Measurements from ENCODE around the gene WHAMM. TPM values are rescaled to one million over a fixed set of nuclear protein-coding genes. Genes with fewer than 3 reads are reported as not detected.
A peak's percentile ranks its signal among the peaks of the same experiment; 100 is the strongest.
"Not testable (repeated sequence)": the region's sequence is repeated elsewhere in the genome, so short reads cannot be mapped to it uniquely, and the experiment has no call there.

WHAMM gene
- total RNA-seq, 1 experiment from 2014 or later: 1.0 TPM

GRCh38 chr15:82810890-82811426 is 1.5 kb downstream of the WHAMM start:
- Histone ChIP-seq H3K36me3 (replicated peaks; ENCODE audit: control insufficient read depth, insufficient read depth, low read length) (no peaks in the 10 kb centered on the region; the same call in 1 of the 2 replicates), H3K4me3 (ENCODE audit: insufficient read depth, low read depth, low read length) (peak overlapping the region; percentile 90)
- DNase-seq: no peak

GRCh38 chr15:82812994-82813393 is 3.6 kb downstream of the WHAMM start:
- Histone ChIP-seq H3K27me3 (ENCODE audit: control insufficient read depth, insufficient read depth, low read length) (no peaks in the 10 kb centered on the region), H3K36me3 (replicated peaks; ENCODE audit: control insufficient read depth, insufficient read depth, low read length) (no peaks in the 10 kb centered on the region; the same call in 1 of the 2 replicates), H3K4me3 (ENCODE audit: insufficient read depth, low read depth, low read length) (no peak overlapping the region)
- DNase-seq: no peak

More at GRCh38 chr15:82810890-82811426, 1.5 kb downstream of the WHAMM start:
- H3K27me3 ChIP-seq (ENCODE audit: control insufficient read depth, insufficient read depth, low read length): no peaks in the 10 kb centered on the region

GRCh38 chr15:82820128-82820527 is 10.7 kb downstream of the WHAMM start:
- no peak for DNase-seq
- H3K36me3 ChIP-seq (replicated peaks; ENCODE audit: control insufficient read depth, insufficient read depth, low read length): peaks cover 4% of the 10 kb centered on the region
- H3K27me3 ChIP-seq (ENCODE audit: control insufficient read depth, insufficient read depth, low read length): no peaks in the 10 kb centered on the region
- no peak overlapping the region for H3K4me3 ChIP-seq (ENCODE audit: insufficient read depth, low read depth, low read length)

GRCh38 chr15:82821396-82821795 is 12.0 kb downstream of the WHAMM start:
- not testable (repeated sequence) for H3K4me3 ChIP-seq (ENCODE audit: insufficient read depth, low read depth, low read length); H3K36me3 ChIP-seq (replicated peaks; ENCODE audit: control insufficient read depth, insufficient read depth, low read length); H3K27me3 ChIP-seq (ENCODE audit: control insufficient read depth, insufficient read depth, low read length); DNase-seq

DNA sequence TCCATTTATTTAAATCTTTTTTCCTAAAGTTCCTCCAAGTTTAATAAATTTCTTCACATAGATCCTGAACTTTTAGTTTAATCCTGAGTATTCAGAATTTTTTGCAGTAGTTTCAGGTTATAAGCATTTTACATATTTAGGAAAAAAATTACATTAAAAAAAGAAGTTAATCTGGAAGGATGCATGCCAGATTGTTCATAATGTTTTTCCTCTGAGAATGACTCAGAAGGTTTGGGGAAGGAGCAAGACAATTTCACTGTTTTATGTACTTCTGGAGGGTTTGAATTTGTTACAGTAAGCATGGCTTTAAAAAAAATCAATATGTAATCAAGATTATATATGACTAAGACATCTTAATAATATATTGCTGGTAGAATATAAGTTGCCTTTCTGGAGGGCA is 12.4 kb downstream of the WHAMM start:
- not testable (repeated sequence) for H3K27me3 ChIP-seq (ENCODE audit: control insufficient read depth, insufficient read depth, low read length); H3K36me3 ChIP-seq (replicated peaks; ENCODE audit: control insufficient read depth, insufficient read depth, low read length); DNase-seq; H3K4me3 ChIP-seq (ENCODE audit: insufficient read depth, low read depth, low read length)

DNA sequence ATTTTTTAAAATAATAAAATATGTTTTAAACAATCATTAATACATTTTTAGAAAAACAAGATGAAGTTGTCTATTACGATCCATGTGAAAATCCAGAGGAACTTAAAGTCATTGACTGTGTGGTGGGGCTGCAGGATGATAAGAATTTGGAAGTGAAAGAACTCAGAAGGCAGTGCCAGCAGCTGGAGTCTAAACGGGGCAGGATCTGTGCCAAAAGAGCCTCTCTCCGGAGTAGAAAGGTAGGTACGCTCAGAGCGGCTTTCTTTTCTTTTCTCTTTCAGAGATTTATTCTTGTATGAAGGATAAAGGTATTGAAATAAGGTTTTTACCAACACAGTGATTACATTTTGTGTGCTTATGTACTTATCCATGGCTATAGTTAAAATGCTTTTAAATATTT is 13.6 kb downstream of the WHAMM start:
- Histone ChIP-seq H3K27me3 (ENCODE audit: control insufficient read depth, insufficient read depth, low read length) (no peaks in the 10 kb centered on the region), H3K36me3 (replicated peaks; ENCODE audit: control insufficient read depth, insufficient read depth, low read length) (peaks cover 4% of the 10 kb centered on the region), H3K4me3 (ENCODE audit: insufficient read depth, low read depth, low read length) (no peak overlapping the region)
- no peak for DNase-seq

DNA sequence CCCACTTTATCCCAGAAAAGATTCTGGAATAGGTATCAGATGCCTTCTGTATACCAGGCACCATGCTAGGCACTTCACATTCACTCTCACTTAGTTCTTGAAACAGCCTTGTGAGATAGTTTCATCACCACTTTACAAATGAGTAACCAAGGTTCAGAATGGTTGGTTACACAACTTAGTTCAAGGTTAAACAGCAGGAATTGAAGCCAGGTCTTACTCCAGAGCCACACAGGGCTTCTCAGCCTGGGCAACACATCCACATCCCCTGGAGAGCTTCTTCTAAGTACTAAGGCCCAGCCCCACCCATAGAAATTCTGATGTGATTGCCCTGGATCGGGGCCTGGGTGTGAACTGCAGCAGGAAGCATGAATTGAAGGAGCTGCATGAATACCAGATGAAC is 18.6 kb downstream of the WHAMM start:
- H3K27me3 ChIP-seq (ENCODE audit: control insufficient read depth, insufficient read depth, low read length): no peaks in the 10 kb centered on the region
- DNase-seq: no peak
- H3K4me3 ChIP-seq (ENCODE audit: insufficient read depth, low read depth, low read length): no peak overlapping the region
- H3K36me3 ChIP-seq (replicated peaks; ENCODE audit: control insufficient read depth, insufficient read depth, low read length): peaks cover 11% of the 10 kb centered on the region

- DNase-seq: peak; percentile 4
- Histone ChIP-seq H3K36me3 (replicated peaks; ENCODE audit: control insufficient read depth, insufficient read depth, low read length) (peaks cover 14% of the 10 kb centered on the region), H3K4me3 (ENCODE audit: insufficient read depth, low read depth, low read length) (no peak overlapping the region), H3K27me3 (ENCODE audit: control insufficient read depth, insufficient read depth, low read length) (no peaks in the 10 kb centered on the region)
Measured at GRCh38 chr15:82829234-82829633, 19.8 kb downstream of the WHAMM start.

DNA sequence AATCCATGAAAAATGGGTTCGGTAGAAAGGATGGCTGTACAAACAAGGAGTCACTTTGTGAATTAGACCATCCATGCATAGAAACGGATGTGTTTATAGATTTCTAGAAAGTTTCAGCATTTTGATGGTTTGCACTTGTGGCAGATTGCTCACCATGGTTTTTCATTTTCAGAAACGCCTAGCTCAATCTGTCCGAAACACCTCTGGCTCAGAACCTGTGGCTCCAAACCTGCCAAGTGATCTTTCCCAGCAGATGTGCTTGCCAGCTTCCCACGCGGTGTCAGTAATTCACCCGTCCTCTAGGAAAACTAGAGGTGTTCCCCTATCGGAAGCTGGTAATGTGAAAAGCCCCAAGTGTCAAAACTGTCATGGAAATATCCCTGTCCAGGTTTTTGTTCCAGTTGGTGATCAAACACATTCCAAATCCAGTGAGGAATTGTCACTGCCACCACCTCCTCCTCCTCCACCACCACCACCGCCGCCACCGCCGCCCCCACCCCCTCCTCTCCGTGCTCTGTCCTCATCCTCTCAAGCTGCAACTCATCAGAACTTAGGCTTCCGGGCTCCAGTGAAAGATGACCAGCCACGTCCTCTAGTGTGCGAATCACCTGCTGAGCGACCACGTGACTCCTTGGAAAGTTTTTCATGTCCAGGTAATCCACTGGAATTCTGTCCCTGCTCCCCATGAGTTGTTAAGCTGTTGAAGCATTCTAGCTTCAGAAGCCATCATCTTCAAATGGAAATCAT is 21.2 kb downstream of the WHAMM start:
- Histone ChIP-seq H3K27me3 (ENCODE audit: control insufficient read depth, insufficient read depth, low read length) (no peaks in the 10 kb centered on the region), H3K36me3 (replicated peaks; ENCODE audit: control insufficient read depth, insufficient read depth, low read length) (peaks cover 16% of the 10 kb centered on the region)
- peak; percentile 21 for DNase-seq

DNA sequence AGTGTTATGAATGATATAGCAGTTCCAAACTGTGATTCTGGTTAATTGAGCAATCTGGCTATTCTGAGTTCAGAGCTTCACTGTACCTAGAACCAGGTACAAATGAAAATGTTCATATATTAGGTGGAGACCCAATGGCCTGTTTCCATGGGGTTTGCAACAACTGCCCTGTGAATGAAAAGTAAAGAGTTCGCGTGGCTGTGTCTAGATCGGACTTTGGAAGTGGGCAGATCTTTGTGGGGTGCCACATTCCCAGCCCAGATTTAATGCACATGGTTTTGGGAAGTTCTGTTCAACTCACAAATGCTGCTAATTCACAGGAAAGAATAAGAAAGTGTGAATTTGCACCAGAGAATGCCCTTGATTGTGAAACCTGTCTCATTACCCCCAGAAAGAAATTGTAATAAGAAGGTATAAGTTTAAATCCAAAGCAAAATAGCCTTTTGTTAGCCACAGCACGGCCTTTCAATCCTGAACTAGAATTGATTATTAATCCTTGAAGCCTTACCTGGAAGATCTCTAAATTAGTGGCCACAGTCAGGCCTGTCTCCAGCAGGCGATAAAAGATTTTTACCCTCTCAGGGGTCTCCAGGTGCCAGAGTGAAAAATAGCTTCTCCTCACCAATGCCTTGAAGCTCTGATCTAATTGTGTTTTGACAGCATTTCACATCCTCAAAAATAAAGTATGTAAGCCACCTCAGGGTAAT is 22.6 kb downstream of the WHAMM start:
- Histone ChIP-seq H3K36me3 (replicated peaks; ENCODE audit: control insufficient read depth, insufficient read depth, low read length) (peaks cover 16% of the 10 kb centered on the region), H3K4me3 (ENCODE audit: insufficient read depth, low read depth, low read length) (no peak overlapping the region), H3K27me3 (ENCODE audit: control insufficient read depth, insufficient read depth, low read length) (no peaks in the 10 kb centered on the region)
- DNase-seq: peak; percentile 8

More for the DNA sequence above, 21.2 kb downstream of the WHAMM start:
- H3K4me3 ChIP-seq (ENCODE audit: insufficient read depth, low read depth, low read length): no peak overlapping the region

DNA sequence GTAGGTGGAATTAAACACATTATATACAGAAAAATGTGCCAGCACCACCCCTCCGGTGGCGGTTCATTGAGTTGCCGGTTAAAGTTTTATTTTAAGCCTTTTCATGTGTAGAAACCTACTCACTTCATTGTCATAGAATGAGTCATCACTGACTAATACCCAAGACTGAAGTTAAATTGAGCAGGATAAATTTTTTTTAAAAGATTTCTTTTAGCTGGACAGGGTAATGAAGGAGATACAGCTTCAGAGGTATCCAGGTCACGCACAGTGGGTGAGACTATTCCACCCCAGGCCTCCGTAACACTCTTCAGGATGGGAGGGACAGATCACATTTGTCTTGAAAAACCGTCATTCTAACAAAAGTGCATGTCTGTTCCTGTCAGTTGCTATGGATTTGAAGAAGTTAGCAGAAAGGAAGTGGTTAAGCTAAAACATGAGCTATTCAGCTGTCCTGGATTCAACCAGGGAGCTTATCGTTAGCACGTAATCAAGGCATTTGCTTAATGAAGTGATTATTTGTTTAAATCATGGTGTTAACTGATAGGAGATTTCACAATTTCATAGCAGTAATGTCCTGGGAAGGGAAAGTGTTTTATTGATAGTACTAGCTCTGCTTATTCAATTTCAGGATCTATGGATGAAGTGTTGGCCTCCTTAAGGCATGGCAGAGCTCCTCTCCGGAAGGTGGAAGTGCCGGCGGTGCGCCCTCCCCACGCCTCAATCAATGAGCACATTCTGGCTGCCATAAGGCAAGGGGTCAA is 23.4 kb downstream of the WHAMM start:
- no peaks in the 10 kb centered on the region for H3K27me3 ChIP-seq (ENCODE audit: control insufficient read depth, insufficient read depth, low read length)
- peaks cover 16% of the 10 kb centered on the region for H3K36me3 ChIP-seq (replicated peaks; ENCODE audit: control insufficient read depth, insufficient read depth, low read length)
- H3K4me3 ChIP-seq (ENCODE audit: insufficient read depth, low read depth, low read length): no peak overlapping the region
- peak; percentile 33 for DNase-seq

GRCh38 chr15:82833362-82833682 is 23.9 kb downstream of the WHAMM start:
- no peaks in the 10 kb centered on the region for H3K27me3 ChIP-seq (ENCODE audit: control insufficient read depth, insufficient read depth, low read length)
- H3K4me3 ChIP-seq (ENCODE audit: insufficient read depth, low read depth, low read length): no peak overlapping the region
- H3K36me3 ChIP-seq (replicated peaks; ENCODE audit: control insufficient read depth, insufficient read depth, low read length): peaks cover 15% of the 10 kb centered on the region
- peak; percentile 4 for DNase-seq

GRCh38 chr15:82835391-82835917 is 26.0 kb downstream of the WHAMM start:
- DNase-seq: no peak
- peaks cover 13% of the 10 kb centered on the region for H3K36me3 ChIP-seq (replicated peaks; ENCODE audit: control insufficient read depth, insufficient read depth, low read length)
- H3K4me3 ChIP-seq (ENCODE audit: insufficient read depth, low read depth, low read length): no peak overlapping the region
- no peaks in the 10 kb centered on the region for H3K27me3 ChIP-seq (ENCODE audit: control insufficient read depth, insufficient read depth, low read length)

DNA sequence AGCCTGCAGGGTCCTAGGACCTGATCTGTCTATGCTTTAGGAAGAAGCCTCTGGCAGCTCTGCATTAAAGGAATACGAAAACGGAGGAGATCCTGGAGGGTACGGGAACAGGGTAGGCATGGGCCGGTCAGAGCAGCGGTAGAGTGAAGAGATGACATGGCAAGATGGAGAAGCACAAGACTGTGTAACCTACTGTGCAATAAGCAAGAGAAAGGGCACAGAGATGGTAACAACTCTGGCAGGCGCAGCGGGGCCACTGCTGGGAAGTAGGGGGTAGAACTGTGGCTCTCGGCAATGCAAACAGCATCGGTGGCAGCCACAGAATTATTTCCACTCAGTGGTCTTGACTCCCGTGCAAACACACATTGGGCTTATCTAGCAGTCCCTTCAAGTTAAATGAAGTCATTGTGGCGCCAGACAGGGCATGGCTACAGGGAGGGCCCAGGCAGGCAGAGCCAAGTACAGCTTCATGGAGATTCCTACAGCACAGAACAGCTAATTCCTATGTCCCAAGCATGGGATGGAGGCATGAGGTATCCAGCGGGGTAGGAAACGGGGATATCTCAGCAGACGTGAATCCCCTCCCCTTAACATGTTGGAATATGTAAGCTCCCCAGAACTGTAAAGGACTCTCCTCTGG is 28.8 kb downstream of the WHAMM start:
- DNase-seq: no peak
- no peaks in the 10 kb centered on the region for H3K27me3 ChIP-seq (ENCODE audit: control insufficient read depth, insufficient read depth, low read length)
- no peak overlapping the region for H3K4me3 ChIP-seq (ENCODE audit: insufficient read depth, low read depth, low read length)
- peaks cover 5% of the 10 kb centered on the region for H3K36me3 ChIP-seq (replicated peaks; ENCODE audit: control insufficient read depth, insufficient read depth, low read length)
